Right lobe of liver (tissue), 4 donors: ENCODE data around the gene TSPAN11.

ENCODE experiments used
- POLR2A ChIP-seq: fragments of 450-650 bp; IDR thresholded peaks from one replicate; pipeline ENCODE4 v1.6.1; 2017; ENCODE audit warnings: antibody characterized with exemption, mild to moderate bottlenecking
- TF ChIP-seq, protein P1 (sequence below), 4 donors: fragments of 200-600 bp in 3 of 4; fragments of 450-650 bp in 1 of 4; IDR thresholded peaks; one replicate each; pipeline versions ENCODE4 v1.5.1 to v1.8.0; 2016 to 2022; ENCODE audit warnings: antibody characterized with exemption in 4 of 4, mild to moderate bottlenecking in 2 of 4
- donor health status: DM: no; HTN: no; CAD: no.
- donor health status: DM: no; HTN: no; CAD: no.
- donor health status: DM: no; HTN: yes; CAD: no.

DNA sequence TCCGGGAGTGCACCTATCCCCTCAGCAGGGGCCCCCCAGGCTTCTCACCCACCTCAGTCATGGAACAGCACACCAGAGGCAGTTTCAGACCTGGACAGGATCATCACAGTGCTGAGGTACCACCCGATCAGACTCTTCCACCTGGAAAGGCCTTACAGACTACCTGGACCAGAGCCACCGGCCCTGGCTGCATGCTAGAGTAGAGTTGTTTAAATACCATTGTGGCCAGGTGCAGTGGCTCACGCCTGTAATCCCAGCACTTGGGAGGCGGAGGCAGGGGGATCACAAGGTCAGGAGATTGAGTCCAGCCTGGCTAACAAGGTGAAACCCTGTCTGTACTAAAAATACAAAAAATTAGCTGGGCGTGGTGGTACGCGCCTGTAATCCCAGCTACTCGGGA lies 61.5 kb downstream of the TSPAN11 start:
- TF ChIP-seq, protein P1, sequence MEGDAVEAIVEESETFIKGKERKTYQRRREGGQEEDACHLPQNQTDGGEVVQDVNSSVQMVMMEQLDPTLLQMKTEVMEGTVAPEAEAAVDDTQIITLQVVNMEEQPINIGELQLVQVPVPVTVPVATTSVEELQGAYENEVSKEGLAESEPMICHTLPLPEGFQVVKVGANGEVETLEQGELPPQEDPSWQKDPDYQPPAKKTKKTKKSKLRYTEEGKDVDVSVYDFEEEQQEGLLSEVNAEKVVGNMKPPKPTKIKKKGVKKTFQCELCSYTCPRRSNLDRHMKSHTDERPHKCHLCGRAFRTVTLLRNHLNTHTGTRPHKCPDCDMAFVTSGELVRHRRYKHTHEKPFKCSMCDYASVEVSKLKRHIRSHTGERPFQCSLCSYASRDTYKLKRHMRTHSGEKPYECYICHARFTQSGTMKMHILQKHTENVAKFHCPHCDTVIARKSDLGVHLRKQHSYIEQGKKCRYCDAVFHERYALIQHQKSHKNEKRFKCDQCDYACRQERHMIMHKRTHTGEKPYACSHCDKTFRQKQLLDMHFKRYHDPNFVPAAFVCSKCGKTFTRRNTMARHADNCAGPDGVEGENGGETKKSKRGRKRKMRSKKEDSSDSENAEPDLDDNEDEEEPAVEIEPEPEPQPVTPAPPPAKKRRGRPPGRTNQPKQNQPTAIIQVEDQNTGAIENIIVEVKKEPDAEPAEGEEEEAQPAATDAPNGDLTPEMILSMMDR (IDR thresholded peaks at IDR 0.05): no peak
- no peak for TF ChIP-seq POLR2A
